A673 (cell line): ENCODE data around the gene PSMC2. TPM values are rescaled to one million over a fixed set of nuclear protein-coding genes. Genes with fewer than 3 reads are reported as not detected.

Experiments used
- BruUV-seq: library from RNA; stranded (reverse); fragments of 400-500 nt; replicated peaks from 2 replicates; lab custom pipeline; 2021; lab: Mats Ljungman, UMichigan
- CTCF ChIA-PET: fragments of 300-600 bp; sonication (Branson Sonifier 250); formaldehyde crosslinking; loops from one replicate; lab custom pipeline; 2022; ENCODE audit warnings: antibody characterized with exemption; lab: Charles Lee
- POLR2A ChIA-PET: fragments of 300-600 bp; sonication (Branson Sonifier 250); formaldehyde crosslinking; loops from one replicate; lab custom pipeline; 2022; ENCODE audit warnings: antibody characterized with exemption; ENCODE audit not compliant: low non-redundant PET; lab: Charles Lee
- DNase-seq: peaks from one replicate; pipeline ENCODE4 v3.0.0-alpha.2; 2015; ENCODE audit warnings: low spot score
- H3K27ac ChIP-seq: fragments of 200-600 bp; sonication (generic); 2 replicates; pipeline ENCODE4 v1.5.1; 2016; ENCODE audit warnings: mixed run types, low read depth, mild to moderate bottlenecking, mixed read lengths, antibody characterized with exemption, low read length; ENCODE audit not compliant: poor library complexity, severe bottlenecking
- H3K27me3 ChIP-seq: fragments of 200-600 bp; sonication (generic); replicated peaks from 2 replicates; pipeline ENCODE4 v1.6.1; 2017; ENCODE audit warnings: mixed run types, low read depth, mild to moderate bottlenecking, mixed read lengths, antibody characterized with exemption, low read length; ENCODE audit not compliant: insufficient read depth, poor library complexity
- H3K36me3 ChIP-seq: fragments of 200-600 bp; sonication (generic); 2 replicates; pipeline ENCODE4 v1.6.1; 2016; ENCODE audit warnings: mixed run types, mild to moderate bottlenecking, mixed read lengths, antibody characterized with exemption, low read length; ENCODE audit not compliant: insufficient read depth, poor library complexity, severe bottlenecking
- H3K4me1 ChIP-seq: fragments of 200-600 bp; sonication (generic); 2 replicates; pipeline ENCODE4 v1.6.1; 2017; ENCODE audit warnings: mixed run types, mild to moderate bottlenecking, mixed read lengths, antibody characterized with exemption, low read length; ENCODE audit not compliant: insufficient read depth, poor library complexity, severe bottlenecking
- H3K4me3 ChIP-seq: fragments of 200-600 bp; sonication (generic); 2 replicates; pipeline ENCODE4 v1.5.1; 2016; ENCODE audit warnings: low read depth, mixed run types, mild to moderate bottlenecking, mixed read lengths, low read length; ENCODE audit not compliant: poor library complexity, severe bottlenecking
- H3K9me3 ChIP-seq: fragments of 200-600 bp; sonication (generic); 2 replicates; pipeline ENCODE4 v1.6.1; 2016; ENCODE audit warnings: mixed run types, low read depth, mild to moderate bottlenecking, mixed read lengths, antibody characterized with exemption, low read length; ENCODE audit not compliant: poor library complexity, severe bottlenecking
- CTCF ChIP-seq: fragments of 300-800, 200-600 bp; sonication (generic); conservative IDR thresholded peaks from 2 replicates; pipeline ENCODE4 v1.5.1; 2017; ENCODE audit warnings: low read depth, mild to moderate bottlenecking, antibody characterized with exemption, low read length, moderate library complexity, mixed read lengths
- EZH2 ChIP-seq: fragments of 200-600 bp; sonication (generic); IDR thresholded peaks from 2 replicates; pipeline ENCODE4 v1.6.1; 2017; ENCODE audit warnings: borderline replicate concordance, low read depth, mild to moderate bottlenecking, mixed read lengths, antibody characterized with exemption, low read length; ENCODE audit not compliant: poor library complexity, severe bottlenecking
- intact Hi-C: fragments of 100-400 bp; cut with micrococcal nuclease; formaldehyde crosslinking; loops from one replicate; pipeline ENCODE4 v1.10.0; 2022; ENCODE audit not compliant: unreplicated experiment
- total RNA-seq: library from RNA; stranded (reverse); gene quantifications from 2 replicates; pipeline ENCODE4 v1.2.3, GENCODE V29; 2021

The PSMC2 gene
- total RNA-seq, 1 experiment from 2014 or later, result 333 TPM

GRCh38 chr7:103301441-103301840 lies 46.0 kb upstream of the PSMC2 start:
- no peak for DNase-seq
- intact Hi-C loops, result no loop called here
- TF ChIP-seq CTCF (no peak), EZH2 (no peak)
- Histone ChIP-seq H3K36me3 (peaks cover 72% of the 10 kb centered on the region), H3K27ac (no peak overlapping the region), H3K27me3 (no peaks in the 10 kb centered on the region), H3K4me1 (peaks cover 4% of the 10 kb centered on the region), H3K9me3 (no peaks in the 10 kb centered on the region), H3K4me3 (no peak overlapping the region)
- ChIA-PET POLR2A (no interaction called here), CTCF (no interaction called here)
- no TSS peak for BruUV-seq

GRCh38 chr7:103307503-103308231 lies 39.8 kb upstream of the PSMC2 start:
- no peaks in the 10 kb centered on the region for H3K27me3 ChIP-seq
- peaks cover 96% of the 10 kb centered on the region for H3K36me3 ChIP-seq
- no peaks in the 10 kb centered on the region for H3K9me3 ChIP-seq
- no peak for DNase-seq
- TF ChIP-seq CTCF (no peak), EZH2 (no peak)
- no peaks in the 10 kb centered on the region for H3K4me1 ChIP-seq
- no TSS peak for BruUV-seq
- intact Hi-C loops, result no loop called here
- no peak overlapping the region for H3K4me3 ChIP-seq
- ChIA-PET POLR2A (interaction anchor here (0.7 kb wide), 1 partner anchor 60 kb away, joined by 4 read pairs; no protein-coding TSS in a partner anchor), CTCF (no interaction called here)
- no peak overlapping the region for H3K27ac ChIP-seq

GRCh38 chr7:103314852-103315251 lies 32.6 kb upstream of the PSMC2 start:
- intact Hi-C loops, result no loop called here
- ChIA-PET POLR2A (no interaction called here), CTCF (no interaction called here)
- no peak for TF ChIP-seq EZH2
- TF ChIP-seq CTCF, result no peak
- Histone ChIP-seq H3K4me1 (no peaks in the 10 kb centered on the region), H3K4me3 (no peak overlapping the region), H3K9me3 (no peaks in the 10 kb centered on the region), H3K27ac (no peak overlapping the region), H3K27me3 (no peaks in the 10 kb centered on the region), H3K36me3 (peaks cover 95% of the 10 kb centered on the region)
- no peak for DNase-seq
- BruUV-seq, result no TSS peak
